Measurements from ENCODE around the gene IGFBP7. TPM values are rescaled to one million over a fixed set of nuclear protein-coding genes. Genes with fewer than 3 reads are reported as not detected.

The IGFBP7 gene, protein sequence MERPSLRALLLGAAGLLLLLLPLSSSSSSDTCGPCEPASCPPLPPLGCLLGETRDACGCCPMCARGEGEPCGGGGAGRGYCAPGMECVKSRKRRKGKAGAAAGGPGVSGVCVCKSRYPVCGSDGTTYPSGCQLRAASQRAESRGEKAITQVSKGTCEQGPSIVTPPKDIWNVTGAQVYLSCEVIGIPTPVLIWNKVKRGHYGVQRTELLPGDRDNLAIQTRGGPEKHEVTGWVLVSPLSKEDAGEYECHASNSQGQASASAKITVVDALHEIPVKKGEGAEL
- 45.1 and 45.5 TPM in 2 replicates for total RNA-seq (2014; rRNA removed; shearing (Covaris generic))

DNA sequence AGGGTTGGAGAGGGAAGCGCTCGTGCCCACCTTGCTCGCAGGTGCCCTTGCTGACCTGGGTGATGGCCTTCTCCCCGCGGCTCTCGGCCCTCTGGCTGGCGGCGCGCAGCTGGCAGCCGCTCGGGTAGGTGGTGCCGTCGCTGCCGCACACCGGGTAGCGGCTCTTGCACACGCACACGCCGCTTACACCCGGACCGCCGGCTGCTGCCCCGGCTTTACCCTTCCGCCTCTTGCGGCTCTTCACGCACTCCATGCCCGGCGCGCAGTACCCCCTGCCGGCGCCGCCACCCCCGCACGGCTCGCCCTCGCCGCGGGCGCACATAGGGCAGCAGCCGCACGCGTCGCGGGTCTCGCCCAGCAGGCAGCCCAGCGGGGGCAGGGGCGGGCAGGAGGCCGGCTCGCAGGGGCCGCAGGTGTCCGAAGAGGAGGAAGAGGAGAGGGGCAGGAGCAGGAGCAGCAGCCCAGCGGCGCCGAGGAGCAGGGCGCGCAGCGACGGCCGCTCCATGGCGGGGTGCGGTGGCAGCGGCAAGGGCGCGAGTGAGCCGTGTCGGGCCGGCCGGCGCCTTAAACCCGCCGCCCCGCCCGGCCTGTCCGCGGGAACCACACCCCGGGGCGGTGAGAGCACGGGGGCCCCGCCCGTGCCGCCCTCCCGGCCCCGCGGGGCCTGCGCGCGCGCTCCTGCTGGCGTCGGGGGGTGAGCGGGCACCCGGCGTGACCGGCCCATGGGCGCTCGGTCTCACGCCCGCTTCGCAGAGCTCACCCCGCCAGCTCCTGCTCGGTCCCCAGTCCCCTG, at the start of gene IGFBP7:
Gene IGFBP7 (minus strand): TSS at position 539 of the 793 bp plus-strand sequence. CDS start 34 bp downstream, at position 505.
- DNase-seq (ENCODE audit: low spot score) = no peak

DNA sequence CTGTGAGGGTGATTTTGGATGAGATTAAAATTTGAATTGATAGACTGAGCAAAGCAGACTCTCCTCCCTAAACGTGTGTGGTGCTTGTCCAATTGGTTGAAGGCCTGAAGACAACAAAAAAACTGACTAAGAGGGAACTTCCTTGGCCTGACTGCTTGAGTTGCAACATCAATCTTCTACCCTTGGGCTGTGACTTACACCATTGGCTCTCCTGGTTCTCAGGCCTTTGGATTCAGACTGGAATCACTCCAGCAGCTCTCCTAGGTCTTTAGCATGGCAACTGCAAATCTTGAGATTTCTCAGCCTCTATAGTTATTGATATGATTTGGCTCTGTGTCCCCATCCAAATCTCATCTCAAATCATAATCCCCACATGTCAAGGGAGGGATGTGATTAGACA, 49.7 kb upstream of the IGFBP7 start:
- no peak for DNase-seq (ENCODE audit: low spot score)

DNA sequence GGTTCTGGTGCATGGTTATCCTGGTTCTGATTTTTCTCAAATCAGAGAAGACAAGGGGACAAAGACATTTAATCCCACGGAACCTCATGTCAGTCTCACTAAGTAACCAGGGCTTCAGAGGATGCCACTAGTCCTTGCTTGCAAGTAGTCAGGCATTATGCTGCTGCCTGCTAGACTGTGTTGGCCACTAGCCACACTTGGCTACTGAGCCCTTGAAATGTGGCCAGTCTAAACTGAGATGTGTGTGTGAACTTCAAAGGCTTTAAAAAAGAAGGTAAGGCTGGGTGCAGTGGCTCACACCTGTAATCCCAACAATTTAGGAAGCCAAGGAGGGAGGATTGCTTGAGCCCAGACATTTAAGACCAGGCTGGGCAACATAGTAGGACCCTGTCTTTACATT, 48.6 kb upstream of the IGFBP7 start:
- DNase-seq (ENCODE audit: low spot score) = no peak

DNA sequence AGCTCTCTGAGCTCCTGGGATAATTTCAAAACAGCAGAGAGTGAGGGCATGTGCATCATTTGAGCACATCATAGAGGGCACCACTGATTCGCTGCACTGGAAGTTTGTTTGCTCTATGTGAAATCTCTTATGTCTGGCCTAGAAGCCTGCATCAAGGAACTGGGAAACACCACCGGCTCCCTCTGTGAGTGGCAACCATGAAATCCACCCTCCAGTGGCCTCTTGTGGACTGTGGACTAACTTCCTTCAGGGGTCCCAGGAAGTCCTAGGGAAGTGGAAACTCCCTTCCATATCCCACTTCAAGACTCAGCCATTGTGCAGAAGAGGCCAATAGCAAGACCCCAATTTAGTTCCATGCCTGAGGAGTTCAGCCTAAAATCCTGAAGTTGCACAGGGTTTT, 48.0 kb upstream of the IGFBP7 start:
- DNase-seq (ENCODE audit: low spot score) = no peak

DNA sequence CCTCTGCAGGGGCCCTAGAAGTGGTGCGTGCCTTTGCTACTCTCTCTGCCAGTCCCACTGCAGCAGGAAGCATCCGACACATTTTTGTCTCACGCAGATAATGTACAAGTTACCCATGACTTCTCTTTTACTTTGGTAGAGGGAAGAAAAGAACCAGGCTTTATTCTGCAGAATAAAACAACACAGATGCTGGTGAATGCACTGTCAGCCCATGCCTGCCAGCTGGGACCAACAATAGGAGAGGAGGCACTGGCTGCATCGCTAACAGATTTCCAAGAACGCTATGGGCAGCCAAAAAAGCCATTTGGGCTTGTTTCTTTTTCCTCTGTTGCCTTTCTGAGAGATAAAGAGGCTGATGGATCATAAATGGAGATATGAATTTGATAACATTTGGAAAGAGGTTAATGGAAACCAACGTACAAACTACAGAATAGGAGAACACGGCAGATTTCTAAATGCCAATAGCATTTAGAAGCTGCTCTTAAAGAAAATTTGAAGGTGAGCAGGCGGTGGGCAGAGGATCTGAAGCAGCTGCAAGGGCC, 47.5 kb upstream of the IGFBP7 start:
- DNase-seq (ENCODE audit: low spot score) = no peak

DNA sequence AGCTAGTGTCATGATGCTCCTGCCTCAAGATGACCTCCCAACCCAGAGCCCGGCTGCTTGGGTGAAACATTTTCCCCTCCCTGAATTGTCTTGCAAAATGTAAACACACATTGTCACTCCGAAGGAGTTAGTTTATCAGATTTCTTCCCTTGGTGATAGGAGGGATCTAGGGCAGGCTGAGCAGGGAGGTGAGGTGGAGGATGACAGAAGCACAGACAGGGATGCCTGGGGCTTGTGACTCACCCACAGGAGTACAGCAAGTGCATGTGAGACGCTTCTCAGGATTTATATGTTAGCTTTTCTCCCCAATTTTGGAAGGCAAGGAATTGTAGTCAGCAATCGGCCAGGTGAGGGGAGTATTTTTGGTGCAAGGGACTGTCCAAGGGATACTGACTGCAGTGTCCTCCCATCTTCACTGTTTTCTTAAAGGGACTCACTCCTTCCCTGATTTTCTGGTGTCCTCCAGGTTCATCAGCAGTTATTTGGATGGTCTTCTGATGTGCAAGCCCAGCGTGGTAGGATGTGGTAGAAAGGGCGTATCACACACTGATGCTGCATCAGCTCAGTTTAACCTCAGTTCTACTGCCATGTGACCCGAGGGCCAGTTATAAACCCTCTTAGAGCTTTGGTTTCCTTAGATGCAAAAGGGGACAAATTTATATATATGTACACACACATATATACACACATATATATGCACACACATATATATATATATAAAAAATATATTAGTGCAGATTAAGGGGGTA, 46.2 kb upstream of the IGFBP7 start:
- DNase-seq (ENCODE audit: low spot score) = no peak

DNA sequence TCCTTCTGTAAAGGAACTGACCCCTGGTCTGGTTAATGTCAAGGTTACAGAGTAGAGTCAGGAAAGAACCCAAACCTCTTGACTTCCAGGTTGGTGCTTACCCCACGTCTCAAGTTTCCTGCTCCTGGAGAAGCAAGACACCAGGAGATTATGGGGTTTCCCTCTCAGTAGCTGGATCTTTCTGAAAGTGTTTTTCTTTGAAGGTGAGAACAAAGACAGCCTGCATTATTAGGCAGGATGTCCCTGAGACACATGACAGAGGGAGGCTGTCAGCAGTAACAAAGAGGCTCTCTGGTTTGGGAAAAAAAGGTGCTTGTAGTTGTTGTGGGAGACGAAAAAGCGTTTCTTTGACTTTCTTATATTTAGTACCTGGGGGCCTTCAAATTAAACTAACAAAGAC, 44.7 kb upstream of the IGFBP7 start:
- DNase-seq (ENCODE audit: low spot score) = no peak

DNA sequence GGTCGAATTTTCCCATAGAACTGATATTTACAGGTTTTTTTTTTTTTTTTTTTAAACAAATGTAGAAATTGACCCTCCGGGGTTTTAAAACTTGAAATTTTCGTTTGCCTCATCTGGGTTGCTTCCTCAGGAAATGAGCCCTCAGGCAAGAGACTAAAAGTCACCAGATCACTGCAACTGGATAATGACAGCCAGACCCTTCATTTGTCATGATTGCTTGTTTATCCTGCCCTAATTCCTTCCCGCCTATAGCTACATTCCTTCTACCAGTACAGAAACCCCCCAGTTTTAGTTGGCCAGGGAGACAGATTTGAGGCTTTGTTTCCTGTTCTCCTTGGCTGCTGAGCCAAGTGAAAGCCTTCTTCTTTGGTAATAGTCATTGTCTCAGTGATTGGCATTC, 44.0 kb upstream of the IGFBP7 start:
- no peak for DNase-seq (ENCODE audit: low spot score)

DNA sequence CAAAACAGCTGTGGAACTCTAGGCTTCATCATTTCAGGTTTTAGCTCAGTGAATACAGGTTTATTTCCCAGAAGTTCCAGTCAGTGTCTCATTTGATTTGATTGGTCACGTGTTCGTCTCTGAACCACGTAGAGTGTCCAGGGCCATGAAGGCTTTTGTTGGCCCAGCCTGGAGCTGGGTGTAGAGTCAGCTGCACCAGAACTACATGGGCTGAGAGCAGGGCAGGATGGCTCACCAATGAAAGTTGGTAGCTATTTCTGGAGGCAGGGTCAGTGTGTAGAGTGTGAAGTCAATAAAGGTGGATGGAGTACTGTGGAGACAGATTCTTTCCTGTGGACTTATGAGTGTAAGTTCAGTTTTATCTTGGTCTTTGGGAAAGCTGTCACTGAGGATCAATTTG, 43.0 kb upstream of the IGFBP7 start:
- no peak for DNase-seq (ENCODE audit: low spot score)

DNA sequence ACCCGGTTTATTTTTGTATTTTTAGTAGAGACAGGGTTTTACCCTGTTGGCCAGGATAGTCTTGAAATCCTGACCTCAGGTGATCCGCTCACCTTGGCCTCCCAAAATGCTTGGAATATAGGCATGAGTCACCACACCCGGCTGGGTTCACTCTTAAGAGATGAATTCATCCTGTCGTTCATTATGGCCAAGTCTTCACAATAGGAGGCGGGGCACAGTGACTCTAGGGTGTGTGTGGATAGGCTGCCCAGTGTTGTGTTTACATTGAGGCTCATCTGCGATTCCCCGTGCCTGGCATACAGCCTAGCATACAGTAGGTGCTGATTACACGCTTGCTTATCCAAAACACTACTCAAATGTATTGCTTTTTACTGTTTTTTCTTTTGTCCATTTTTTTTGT, 41.3 kb upstream of the IGFBP7 start:
- no peak for DNase-seq (ENCODE audit: low spot score)

DNA sequence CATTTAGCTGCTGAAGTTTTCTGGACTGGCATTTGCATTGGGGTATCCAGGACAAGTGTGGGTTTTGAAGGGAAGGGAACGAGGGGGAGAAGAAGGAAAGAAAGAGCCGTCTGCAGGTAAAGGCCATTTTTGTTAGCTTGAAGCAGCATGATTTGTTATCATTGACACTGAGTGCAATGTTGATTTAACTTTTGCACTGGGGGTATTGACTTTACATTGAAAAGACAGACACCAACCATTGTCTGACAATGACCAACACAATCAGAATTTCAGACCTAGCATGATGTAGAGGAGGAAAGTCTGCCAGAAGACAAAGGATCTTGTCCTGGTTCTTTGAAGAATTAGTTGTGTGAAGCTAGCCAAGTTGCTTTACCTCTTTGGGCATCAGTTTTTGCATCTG, 39.6 kb upstream of the IGFBP7 start:
- no peak for DNase-seq (ENCODE audit: low spot score)

DNA sequence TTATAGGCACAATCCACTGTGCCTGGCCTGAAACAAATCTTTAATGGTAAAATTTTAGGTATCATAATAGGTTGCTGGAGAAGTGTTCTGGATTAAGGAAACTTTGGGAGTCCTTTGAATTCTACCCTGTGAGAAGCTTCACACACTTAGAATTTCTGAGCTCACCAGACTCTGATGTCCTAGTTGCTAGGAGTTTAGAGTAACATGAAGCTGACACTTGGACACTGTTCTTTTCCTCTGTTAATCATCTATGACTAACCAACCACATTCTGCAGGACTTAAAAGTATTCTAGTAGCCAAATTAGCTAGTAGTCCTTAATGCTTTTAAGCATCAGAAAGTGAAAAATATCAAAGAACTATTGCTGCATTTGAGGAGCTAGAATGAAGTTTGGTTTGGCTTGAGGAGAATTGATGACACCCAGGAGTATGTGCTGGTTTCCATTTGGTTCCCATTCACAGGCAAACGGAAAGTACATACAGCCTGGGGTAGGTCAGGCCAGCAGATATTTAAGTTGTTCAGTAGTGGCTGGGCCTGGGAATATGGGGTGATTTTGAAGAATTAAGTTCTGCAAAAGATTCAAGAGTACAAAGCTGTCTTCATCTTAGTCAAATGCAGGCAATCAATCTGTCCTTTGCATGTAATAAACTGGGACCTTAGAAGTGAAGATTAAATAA, 38.8 kb upstream of the IGFBP7 start:
- no peak for DNase-seq (ENCODE audit: low spot score)

DNA sequence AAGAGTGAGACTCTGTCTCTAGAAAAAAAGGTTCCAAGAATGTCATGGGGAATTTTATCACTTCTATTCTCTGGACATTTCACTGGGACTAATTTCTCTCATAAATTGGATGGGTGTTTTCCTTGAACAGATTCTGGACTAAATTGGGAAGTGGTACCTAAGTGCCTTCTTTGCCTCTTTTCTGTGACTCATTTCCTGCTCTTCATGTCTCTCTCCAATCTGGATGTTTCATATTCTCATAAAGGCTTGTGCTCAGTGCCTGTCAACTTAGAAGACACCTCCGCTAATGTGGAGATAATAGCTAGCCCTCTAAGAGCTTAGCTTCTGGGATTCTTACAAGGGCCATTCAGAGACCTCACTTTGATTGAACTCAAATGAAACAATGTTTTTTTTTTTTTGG, 38.0 kb upstream of the IGFBP7 start:
- no peak for DNase-seq (ENCODE audit: low spot score)

DNA sequence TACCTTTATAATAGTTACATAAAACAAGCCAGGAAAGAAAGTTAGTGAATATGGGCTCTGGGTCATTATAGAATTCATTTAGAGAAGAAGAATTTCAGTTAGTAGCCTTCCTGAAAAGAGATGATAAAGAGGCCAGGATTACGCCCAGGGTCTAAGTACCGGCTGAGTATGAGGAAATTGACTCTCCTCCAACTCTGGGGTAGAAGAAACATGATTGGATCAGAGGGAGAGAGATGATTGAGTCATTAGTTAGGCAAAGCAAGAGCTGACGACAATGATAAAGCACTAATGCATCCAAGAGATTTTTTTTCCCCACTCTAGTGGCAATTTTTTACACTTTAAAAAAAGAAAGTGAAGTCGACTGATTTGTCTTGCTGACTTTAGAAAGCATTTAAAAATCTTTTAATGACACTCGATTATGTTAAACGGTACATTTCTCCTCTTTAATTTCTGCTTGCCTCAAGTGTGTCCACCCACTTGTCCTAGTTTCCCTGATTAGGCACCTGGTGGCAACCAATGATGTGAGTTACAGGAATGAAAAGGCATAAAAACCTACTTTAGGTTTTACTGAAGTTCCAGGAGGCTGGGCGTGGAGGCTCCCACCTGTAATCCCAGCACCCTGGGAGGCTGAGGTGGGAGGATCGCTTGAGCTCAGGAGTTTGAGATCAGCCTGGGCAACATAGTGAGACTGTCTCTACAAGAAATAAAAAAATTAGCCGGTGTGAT, 37.3 kb upstream of the IGFBP7 start:
- no peak for DNase-seq (ENCODE audit: low spot score)

DNA sequence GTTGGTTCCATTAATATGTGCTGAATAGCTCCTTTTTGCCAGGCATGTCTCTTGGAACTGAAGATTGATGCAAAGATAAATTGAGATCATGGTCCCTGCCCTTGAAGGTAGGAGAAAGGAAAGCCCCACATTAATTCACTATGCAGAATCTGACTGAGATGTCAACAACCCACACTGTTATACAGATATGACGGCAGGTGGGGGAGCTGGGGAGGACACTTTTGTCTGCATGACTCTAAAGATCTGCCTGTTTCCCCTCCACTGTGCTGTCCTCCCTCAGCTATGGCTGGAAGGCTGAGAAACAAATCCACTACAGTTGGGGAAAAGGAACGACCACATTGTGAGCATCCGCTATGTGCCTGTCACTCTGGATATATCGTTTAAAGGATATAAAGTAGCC, 36.3 kb upstream of the IGFBP7 start:
- no peak for DNase-seq (ENCODE audit: low spot score)

DNA sequence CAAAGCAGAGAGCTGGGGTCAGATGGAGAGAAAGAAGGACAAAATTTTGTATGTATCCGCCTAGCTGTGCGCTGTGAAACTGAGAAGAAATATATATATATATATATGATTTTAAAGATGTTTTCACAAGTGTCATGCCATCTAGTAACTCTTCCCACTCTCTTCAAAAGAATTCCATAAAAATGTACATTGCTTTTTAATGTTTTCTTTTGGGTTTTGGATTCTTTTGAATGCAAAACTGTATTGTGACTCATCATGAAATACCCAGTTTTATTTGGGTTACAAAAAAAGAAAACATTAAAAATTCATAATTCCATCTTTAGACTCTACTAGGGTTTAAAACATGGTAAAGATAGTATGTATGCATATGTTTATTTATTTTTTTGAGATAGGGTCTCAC, 34.3 kb upstream of the IGFBP7 start:
- no peak for DNase-seq (ENCODE audit: low spot score)

DNA sequence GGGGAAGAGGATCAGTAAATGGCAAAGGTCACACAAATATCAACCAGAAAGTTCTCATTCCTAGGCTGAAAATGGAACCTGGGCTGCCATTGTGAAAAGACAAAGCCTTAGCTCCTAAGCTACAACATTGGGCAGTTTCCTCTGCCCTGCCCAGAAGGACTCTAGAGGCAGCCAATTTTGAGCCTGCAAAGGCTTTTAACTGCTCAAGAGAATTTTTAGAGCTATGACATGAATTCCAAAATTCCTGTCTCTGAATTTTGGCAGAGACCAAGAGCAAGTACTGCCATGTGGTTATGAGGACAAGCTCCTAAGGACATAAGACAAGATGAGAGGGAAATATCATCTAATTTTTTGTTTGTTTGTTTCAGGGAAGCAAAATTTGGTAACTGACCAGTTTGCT, 29.6 kb upstream of the IGFBP7 start:
- no peak for DNase-seq (ENCODE audit: low spot score)

DNA sequence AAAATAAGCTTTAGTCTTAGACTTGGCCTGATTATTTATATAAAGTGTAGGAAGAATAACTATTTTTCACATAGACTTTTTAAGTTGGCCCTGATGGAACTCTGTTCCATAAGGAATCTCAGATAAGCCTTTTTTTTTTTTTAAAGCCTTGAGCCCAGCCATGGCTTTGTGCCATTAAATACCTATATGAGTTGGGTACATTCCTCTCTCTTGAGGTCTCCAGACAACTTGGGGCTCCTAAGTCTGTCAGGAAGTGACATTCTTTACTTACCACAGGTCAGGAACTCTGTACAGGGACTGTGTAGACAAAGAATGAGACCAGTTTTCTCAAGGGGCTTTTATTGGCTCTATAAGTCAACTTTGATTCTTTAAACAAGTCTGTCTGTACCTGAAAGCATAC, 27.1 kb upstream of the IGFBP7 start:
- no peak for DNase-seq (ENCODE audit: low spot score)

DNA sequence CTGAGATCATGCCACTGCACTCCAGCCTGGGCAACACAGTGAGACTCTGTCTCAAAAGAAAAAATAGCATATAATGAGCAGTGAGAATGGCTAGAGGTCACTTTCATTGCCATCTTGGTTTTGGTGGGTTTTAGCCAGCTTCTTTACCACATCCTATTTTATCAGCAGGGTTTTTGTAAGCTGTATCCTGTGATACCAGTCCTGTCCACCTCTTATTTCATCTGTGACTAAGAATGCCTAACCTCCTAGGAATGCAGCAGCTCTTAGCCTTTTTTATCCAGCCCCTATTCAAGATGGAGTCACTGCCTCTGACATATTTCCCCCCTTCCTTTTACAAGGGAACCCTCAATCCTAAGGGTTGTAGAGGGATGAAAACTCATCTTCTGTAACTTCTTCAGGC, 26.1 kb upstream of the IGFBP7 start:
- DNase-seq (ENCODE audit: low spot score) = no peak

DNA sequence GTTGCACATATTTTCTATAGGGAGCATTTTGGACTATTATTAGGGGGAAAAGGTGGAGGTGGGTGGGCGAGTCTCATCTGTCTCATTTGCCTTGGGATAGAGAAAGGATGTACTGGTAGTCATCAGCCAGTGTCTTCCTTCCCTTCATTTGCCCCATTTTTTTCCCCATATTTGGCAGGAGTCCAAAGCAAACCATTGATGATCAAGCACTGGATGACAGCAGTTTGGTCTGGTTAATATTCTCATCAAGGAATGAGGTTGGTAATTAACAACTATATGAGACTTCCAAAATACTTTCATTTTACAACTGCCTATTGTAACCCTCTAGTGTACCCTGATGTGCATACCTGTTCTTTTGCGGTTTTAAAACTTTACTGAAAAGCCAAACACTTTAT, 22.6 kb upstream of the IGFBP7 start:
- no peak for DNase-seq (ENCODE audit: low spot score)

All from H4 (cell line).